Pancreas (tissue), 10 donors: ENCODE measurements around the gene THEM5. TPM values are rescaled to one million over a fixed set of nuclear protein-coding genes. Genes with fewer than 3 reads are reported as not detected.

ENCODE experiments used
- ATAC-seq, 4 donors: fragments of 200-7000 bp; cut with Tn5 transposase; one replicate each; pipeline versions ENCODE4 v1.8.0 to v1.9.1; 2020; ENCODE audit warnings: mild to moderate bottlenecking in 4 of 4, moderate library complexity in 4 of 4
- DNase-seq, 6 donors: peaks; one replicate each; pipeline ENCODE4 v3.0.0-alpha.2; 2020
- FAIRE-seq: peaks from 2 replicates; lab custom pipeline; 2012; peaks lifted over from hg19 to GRCh38; lab: Jason Lieb, UNC
- H3K27ac ChIP-seq, 4 donors: fragments of 200-600 bp; sonication (generic); 1 replicate in 3 of 4; 2 replicates in 1 of 4; pipeline versions ENCODE4 v1.5.0 to v1.8.0; 2020
- H3K27me3 ChIP-seq, 4 donors: fragments of 200-600 bp; one replicate each; pipeline ENCODE4 v1.8.0; 2021
- H3K36me3 ChIP-seq, 3 donors: fragments of 200-600 bp; sonication (generic) in 1 of 3; one replicate each; pipeline versions ENCODE4 v1.5.0 to v1.8.0; 2020 to 2021
- H3K4me1 ChIP-seq, 3 donors: fragments of 200-600 bp; one replicate each; pipeline ENCODE4 v1.8.0; 2021
- H3K4me3 ChIP-seq, 4 donors: fragments of 200-600 bp; sonication (generic) in 2 of 4; one replicate each; pipeline versions ENCODE4 v1.5.0 to v1.8.0; 2020 to 2021
- H3K9me3 ChIP-seq, 4 donors: fragments of 200-600 bp; one replicate each; pipeline ENCODE4 v1.8.0; 2021
- CTCF ChIP-seq, 4 donors: fragments of 200-600 bp; sonication (generic) in 3 of 4; IDR thresholded peaks; one replicate each; pipeline versions ENCODE4 v1.5.0 to v1.8.0; 2021; ENCODE audit warnings: antibody characterized with exemption in 4 of 4
- WGBS, 2 donors: extraction: QIAGEN DNeasy Blood & Tissue Kit; methylation state at CpG; one replicate each; pipeline ENCODE4 v1.1.7; 2013; 5-methylcytosine and 5-hydroxymethylcytosine counted together
- intact Hi-C, 3 donors: fragments of 100-400 bp; cut with DNase I; formaldehyde crosslinking; loops; one replicate each; pipeline versions ENCODE4 v1.11.1 to v1.14.2; 2022
- polyA plus RNA-seq, 2 donors: library from polyadenylated mRNA; stranded (reverse); fragments of 200-250 nt; gene quantifications; one replicate each; pipeline ENCODE4 v1.2.3, GENCODE V29; 2013
- total RNA-seq, 6 donors: library from RNA; stranded (reverse); fragmentation: NEBNext Ultra II Directional in 4 of 6; extraction: Animal tissue kit (Norgen Biotek cat#: 25700) in 4 of 6; gene quantifications; one replicate each; pipeline versions ENCODE4 v1.2.1 to v1.2.4, GENCODE V29; 2021 to 2023
- donor health status: healthy with polysubstance abuse.
- donor health status: DM: no; HTN: no; CAD: no; lungs with moderate emphysema.
- donor health status: DM: no; HTN: no; CAD: no.
- donor health status: control.
- donor health status: control.
- donor health status: Bipolar disorder and iron deficiency.
- donor health status: DM: yes; HTN: yes; CAD: no.
- donor health status: DM: no; HTN: no; CAD: no.
- donor health status: DM: no; HTN: no; CAD: no.
- donor health status: DM: yes; HTN: yes; CAD: no.

The THEM5 gene
- total and polyA plus RNA-seq, 8 donors: 0.17 TPM; not detected in 7

- no peak overlapping the region for H3K4me3 ChIP-seq
- no peaks in the 10 kb centered on the region for H3K27me3 ChIP-seq
- FAIRE-seq (no peak), DNase-seq (no peak), ATAC-seq (no peak)
- H3K27ac ChIP-seq: no peak overlapping the region
- WGBS, 2 donors: 88 to 89% methylated on average over 8 of the region's 8 CpGs
- peaks cover 0 to 5% (median 0%) of the 10 kb centered on the region in 3 donors for H3K4me1 ChIP-seq
- no peak for TF ChIP-seq CTCF (IDR thresholded peaks at IDR 0.05)
- H3K36me3 ChIP-seq: no peaks in the 10 kb centered on the region
- no peaks in the 10 kb centered on the region for H3K9me3 ChIP-seq
- intact Hi-C loops: no loop called here
Measured at GRCh38 chr1:151846686-151847237, 6.8 kb downstream of the THEM5 start.

- intact Hi-C loops: no loop called here
- no peaks in the 10 kb centered on the region for H3K27me3 ChIP-seq
- FAIRE-seq (no peak), DNase-seq (no peak), ATAC-seq (peak; percentile 60 to 82 (median 72))
- WGBS, 2 donors: 17 to 18% methylated on average over 6 of the region's 6 CpGs
- no peaks in the 10 kb centered on the region for H3K9me3 ChIP-seq
- H3K27ac ChIP-seq: peak overlapping the region in 1 of 4 donors; percentile 16
- no peaks in the 10 kb centered on the region for H3K36me3 ChIP-seq
- no peak for TF ChIP-seq CTCF (IDR thresholded peaks at IDR 0.05)
- no peak overlapping the region for H3K4me3 ChIP-seq
- peaks cover 0 to 6% (median 5%) of the 10 kb centered on the region in 3 donors for H3K4me1 ChIP-seq
Measured at GRCh38 chr1:151846062-151846568, 7.4 kb downstream of the THEM5 start.

GRCh38 chr1:151843398-151843797 is 10.1 kb downstream of the THEM5 start:
- intact Hi-C loops: no loop called here
- no peak for TF ChIP-seq CTCF (IDR thresholded peaks at IDR 0.05)
- WGBS, 2 donors: 82 to 86% methylated on average over 2 of the region's 2 CpGs
- H3K27ac ChIP-seq: no peak overlapping the region
- FAIRE-seq (no peak), ATAC-seq (no peak), DNase-seq (no peak)
- H3K4me3 ChIP-seq: no peak overlapping the region
- H3K9me3 ChIP-seq: no peaks in the 10 kb centered on the region
- H3K36me3 ChIP-seq: no peaks in the 10 kb centered on the region
- H3K27me3 ChIP-seq: no peaks in the 10 kb centered on the region
- H3K4me1 ChIP-seq: peaks cover 12 to 21% (median 17%) of the 10 kb centered on the region in 3 donors

GRCh38 chr1:151841141-151841540 is 12.4 kb downstream of the THEM5 start:
- ATAC-seq (no peak), DNase-seq (no peak), FAIRE-seq (no peak)
- intact Hi-C loops: no loop called here
- Histone ChIP-seq H3K4me3 (no peak overlapping the region), H3K27ac (peak overlapping the region in 1 of 4 donors; percentile 95), H3K4me1 (peaks cover 22 to 27% (median 24%) of the 10 kb centered on the region in 3 donors), H3K9me3 (no peaks in the 10 kb centered on the region), H3K27me3 (no peaks in the 10 kb centered on the region), H3K36me3 (no peaks in the 10 kb centered on the region)
- no peak for TF ChIP-seq CTCF (IDR thresholded peaks at IDR 0.05)
- WGBS, 2 donors: 93 to 94% methylated on average over 2 of the region's 2 CpGs

- H3K9me3 ChIP-seq: no peaks in the 10 kb centered on the region
- no peaks in the 10 kb centered on the region for H3K36me3 ChIP-seq
- H3K4me1 ChIP-seq: peaks cover 29 to 31% (median 29%) of the 10 kb centered on the region in 3 donors
- intact Hi-C loops: no loop called here
- peak overlapping the region; percentile 93 to 98 (median 95) for H3K27ac ChIP-seq
- peak overlapping the region; percentile 16 to 47 (median 42) for H3K4me3 ChIP-seq
- no peaks in the 10 kb centered on the region for H3K27me3 ChIP-seq
- no peak for DNase-seq
- no peak for ATAC-seq
- FAIRE-seq: no peak
- no peak for TF ChIP-seq CTCF (IDR thresholded peaks at IDR 0.05)
Measured at GRCh38 chr1:151840421-151840820, 13.1 kb downstream of the THEM5 start.
